MCF 10A (cell line): ENCODE data around the gene EFNA2. TPM values are rescaled to one million over a fixed set of nuclear protein-coding genes. Genes with fewer than 3 reads are reported as not detected.
A peak's percentile ranks its signal among the peaks of the same experiment; 100 is the strongest.

Experiments
- Bru-seq: library from RNA; stranded (reverse); fragments of 400-500 nt; gene quantifications from one replicate; lab custom pipeline; 2021; lab: Mats Ljungman, UMichigan
- BruChase-seq, 2 experiments: library from RNA; stranded (reverse); fragments of 400-500 nt; gene quantifications; one replicate each; lab custom pipeline; 2021; lab: Mats Ljungman, UMichigan
- BruUV-seq: library from RNA; stranded (reverse); fragments of 400-500 nt; replicated peaks from 2 replicates; lab custom pipeline; 2021; lab: Mats Ljungman, UMichigan
- CTCF ChIA-PET: fragments of 300-600 bp; sonication (Branson Sonifier 250); formaldehyde crosslinking; extraction: SDS; loops from one replicate; lab custom pipeline; 2021; ENCODE audit warnings: antibody characterized with exemption, inconsistent platforms; lab: Yijun Ruan, JAX
- POLR2A ChIA-PET: fragments of 300-600, 350-650 bp; sonication (Branson Sonifier 250); formaldehyde crosslinking; extraction: SDS; loops from one replicate; lab custom pipeline; 2020; ENCODE audit warnings: antibody characterized with exemption, inconsistent platforms; lab: Yijun Ruan, JAX
- DNase-seq: peaks from one replicate; pipeline ENCODE4 v3.0.0-alpha.2; 2018; ENCODE audit not compliant: unreplicated experiment
- H3K27ac Mint-ChIP-seq: one replicate; pipeline ENCODE4 v1.8.0; 2022; ENCODE audit warnings: mild to moderate bottlenecking, low read depth, mixed read lengths; ENCODE audit not compliant: unreplicated experiment
- H3K27me3 Mint-ChIP-seq: one replicate; pipeline ENCODE4 v1.8.0; 2022; ENCODE audit warnings: mixed read lengths; ENCODE audit not compliant: insufficient read depth, unreplicated experiment
- H3K36me3 Mint-ChIP-seq: one replicate; pipeline ENCODE4 v1.8.0; 2022; ENCODE audit warnings: mild to moderate bottlenecking, moderate library complexity, mixed read lengths; ENCODE audit not compliant: insufficient read depth, unreplicated experiment
- H3K4me1 Mint-ChIP-seq: one replicate; pipeline ENCODE4 v1.8.0; 2022; ENCODE audit warnings: mixed read lengths; ENCODE audit not compliant: insufficient read depth, unreplicated experiment
- H3K4me3 Mint-ChIP-seq: one replicate; pipeline ENCODE4 v1.8.0; 2022; ENCODE audit warnings: mild to moderate bottlenecking, moderate library complexity, mixed read lengths; ENCODE audit not compliant: unreplicated experiment
- H3K9me3 Mint-ChIP-seq: one replicate; pipeline ENCODE4 v1.8.0; 2022; ENCODE audit warnings: mixed read lengths; ENCODE audit not compliant: unreplicated experiment
- CTCF ChIP-seq: fragments of 200-600 bp; IDR thresholded peaks from one replicate; pipeline ENCODE4 v1.8.0; 2022; ENCODE audit warnings: antibody characterized with exemption, mild to moderate bottlenecking; ENCODE audit not compliant: unreplicated experiment
- intact Hi-C: fragments of 100-400 bp; cut with micrococcal nuclease; formaldehyde crosslinking; loops from 2 replicates; pipeline ENCODE4 v1.14.1; 2022
- long read RNA-seq: library from polyadenylated mRNA; stranded (forward); transcript quantifications from one replicate; pipeline ENCODE4 v2.0.0, GENCODE V29; 2022
- total RNA-seq: library from RNA; stranded (reverse); gene quantifications from 2 replicates; pipeline ENCODE4 v1.2.3, GENCODE V29; 2022

Gene EFNA2
- total RNA-seq (not detected in 2 replicates), Bru-seq, nascent RNA (percentile 7 among the genes with signal in this experiment), BruChase-seq, experiment 1, labeled RNA remaining after a 6-hour chase (percentile 33 among the genes with signal in this experiment), BruChase-seq, experiment 2, labeled RNA remaining after a 2-hour chase (percentile 21 among the genes with signal in this experiment)
- long read RNA-seq, result 0 reads

- no peak for DNase-seq
- BruUV-seq, result no TSS peak
- no peaks in the 10 kb centered on the region for H3K36me3 Mint-ChIP-seq
- no peaks in the 10 kb centered on the region for H3K4me1 Mint-ChIP-seq
- CTCF ChIA-PET, result interaction anchor here (0.9 kb wide), 1 partner anchor 228 kb away, joined by 3 read pairs; no protein-coding TSS in a partner anchor
- H3K27ac Mint-ChIP-seq, result no peak within 1 kb of the TSS
- no peak for TF ChIP-seq CTCF
- intact Hi-C loops, result no loop called here
- H3K9me3 Mint-ChIP-seq, result no peaks in the 10 kb centered on the region
- peak within 1 kb of the TSS; percentile 63 for H3K4me3 Mint-ChIP-seq
- POLR2A ChIA-PET, result interaction anchor here (0.7 kb wide), 1 partner anchor 954 kb away, joined by 3 read pairs; no protein-coding TSS in a partner anchor
- H3K27me3 Mint-ChIP-seq, result peaks cover 27% of the 10 kb centered on the region
Observed at GRCh38 chr19:1285737-1286360, at the start of gene EFNA2. EFNA2 (plus strand) TSS chr19:1285873; CDS start chr19:1286169, 296 bp downstream.

GRCh38 chr19:1236576-1236975 is 49.1 kb upstream of the EFNA2 start:
- H3K36me3 Mint-ChIP-seq, result peaks cover 5% of the 10 kb centered on the region
- TF ChIP-seq CTCF, result no peak
- no TSS peak for BruUV-seq
- no peak for DNase-seq
- H3K27ac Mint-ChIP-seq, result no peak overlapping the region
- CTCF ChIA-PET, result interaction anchor here (0.6 kb wide), 1 partner anchor 21 kb away, joined by 3 read pairs; no protein-coding TSS in a partner anchor
- peak overlapping the region; percentile 62 for H3K4me3 Mint-ChIP-seq
- H3K9me3 Mint-ChIP-seq, result no peaks in the 10 kb centered on the region
- POLR2A ChIA-PET, result interaction anchor here (0.6 kb wide), 1 partner anchor 19 kb away, joined by 3 read pairs; no protein-coding TSS in a partner anchor
- no peaks in the 10 kb centered on the region for H3K27me3 Mint-ChIP-seq
- H3K4me1 Mint-ChIP-seq, result peaks cover 16% of the 10 kb centered on the region
- intact Hi-C loops, result no loop called here

- H3K4me3 Mint-ChIP-seq, result peak overlapping the region; percentile 62
- CTCF ChIA-PET, result no interaction called here
- TF ChIP-seq CTCF, result no peak
- no peaks in the 10 kb centered on the region for H3K27me3 Mint-ChIP-seq
- intact Hi-C loops, result no loop called here
- no peaks in the 10 kb centered on the region for H3K9me3 Mint-ChIP-seq
- no peak overlapping the region for H3K27ac Mint-ChIP-seq
- BruUV-seq, result no TSS peak
- peaks cover 12% of the 10 kb centered on the region for H3K4me1 Mint-ChIP-seq
- no peak for DNase-seq
- peaks cover 5% of the 10 kb centered on the region for H3K36me3 Mint-ChIP-seq
- POLR2A ChIA-PET, result no interaction called here
Observed at GRCh38 chr19:1237027-1237659, 48.5 kb upstream of the EFNA2 start.
